SK-N-SH treated with all-trans-retinoic acid at 6 μM for 48 hours (cell line): ENCODE measurements around the gene MAB21L4.
"Not testable (repeated sequence)": the region's sequence is repeated elsewhere in the genome, so short reads cannot be mapped to it uniquely, and the experiment has no call there.

Experiments used
- ATAC-seq: fragments of 200-7000 bp; cut with Tn5 transposase; 3 replicates; pipeline ENCODE4 v1.9.1; 2020; ENCODE audit warnings: mild to moderate bottlenecking, moderate library complexity
- ARNTL ChIP-seq: fragments of 450-650 bp; formaldehyde crosslinking; IDR thresholded peaks from 2 replicates; pipeline ENCODE4 v1.5.0; 2020; ENCODE audit warnings: low read depth, mild to moderate bottlenecking, moderate library complexity, borderline replicate concordance
- BACH2 ChIP-seq: fragments of 250-450 bp; sonication (Bioruptor Pico); IDR thresholded peaks from 2 replicates; pipeline ENCODE4 v1.9.0; 2021; ENCODE audit warnings: mild to moderate bottlenecking, borderline replicate concordance
- CSDC2 ChIP-seq: fragments of 250-450 bp; sonication (Bioruptor Pico); IDR thresholded peaks from 2 replicates; pipeline ENCODE4 v1.5.0; 2020; ENCODE audit warnings: mild to moderate bottlenecking, moderate library complexity
- CSRNP3 ChIP-seq: fragments of 250-450 bp; sonication (Bioruptor Pico); IDR thresholded peaks from 2 replicates; pipeline ENCODE4 v1.5.1; 2021; ENCODE audit warnings: mild to moderate bottlenecking, moderate library complexity
- ESRRG ChIP-seq: fragments of 250-450 bp; sonication (Bioruptor Pico); IDR thresholded peaks from 2 replicates; pipeline ENCODE4 v1.6.1; 2021; ENCODE audit warnings: mild to moderate bottlenecking
- GLIS3 ChIP-seq: fragments of 250-450 bp; sonication (Bioruptor Pico); IDR thresholded peaks from 2 replicates; pipeline ENCODE4 v1.5.0; 2020; ENCODE audit warnings: mild to moderate bottlenecking, moderate library complexity
- ISL1 ChIP-seq: fragments of 250-450 bp; sonication (Bioruptor Pico); IDR thresholded peaks from 2 replicates; pipeline ENCODE4 v2.1.2; 2022; ENCODE audit warnings: mild to moderate bottlenecking, moderate library complexity
- OSR1 ChIP-seq: fragments of 250-450 bp; sonication (Bioruptor Pico); IDR thresholded peaks from 2 replicates; pipeline ENCODE4 v1.8.0; 2022; ENCODE audit warnings: moderate library complexity, mild to moderate bottlenecking, inconsistent platforms
- PPARA ChIP-seq: fragments of 250-450 bp; sonication (Bioruptor Pico); IDR thresholded peaks from 2 replicates; pipeline ENCODE4 v1.5.0; 2020; ENCODE audit warnings: mild to moderate bottlenecking, borderline replicate concordance
- RARB ChIP-seq: fragments of 250-450 bp; sonication (Bioruptor Pico); IDR thresholded peaks from 2 replicates; pipeline ENCODE4 v1.8.0; 2021; ENCODE audit warnings: mild to moderate bottlenecking, moderate library complexity
- TCF4 ChIP-seq: fragments of 250-450 bp; sonication (Bioruptor Pico); IDR thresholded peaks from 2 replicates; pipeline ENCODE4 v1.8.0; 2021; ENCODE audit warnings: mild to moderate bottlenecking, moderate library complexity, borderline replicate concordance
- TOX ChIP-seq: fragments of 250-450 bp; sonication (Bioruptor Pico); IDR thresholded peaks from 2 replicates; pipeline ENCODE4 v1.8.0; 2021; ENCODE audit warnings: mild to moderate bottlenecking, moderate library complexity, borderline replicate concordance
- ZC3H10 ChIP-seq: fragments of 250-450 bp; sonication (Bioruptor Pico); IDR thresholded peaks from 2 replicates; pipeline ENCODE4 v1.5.1; 2021; ENCODE audit warnings: mild to moderate bottlenecking, moderate library complexity
- ZFP3 ChIP-seq: fragments of 250-450 bp; sonication (Bioruptor Pico); IDR thresholded peaks from 2 replicates; pipeline ENCODE4 v1.5.0; 2020; ENCODE audit warnings: mild to moderate bottlenecking, moderate library complexity
- ZFP30 ChIP-seq: fragments of 450-650 bp; formaldehyde crosslinking; IDR thresholded peaks from 2 replicates; pipeline ENCODE4 v1.5.0; 2022; ENCODE audit warnings: mild to moderate bottlenecking, moderate library complexity
- ZNF565 ChIP-seq: fragments of 450-650 bp; formaldehyde crosslinking; conservative IDR thresholded peaks from 2 replicates; pipeline ENCODE4 v1.5.0; 2020; ENCODE audit warnings: low read depth, mild to moderate bottlenecking, moderate library complexity
- ZNF70 ChIP-seq: fragments of 450-650 bp; formaldehyde crosslinking; IDR thresholded peaks from 2 replicates; pipeline ENCODE4 v1.5.0; 2020; ENCODE audit warnings: mild to moderate bottlenecking, moderate library complexity
- ZNF8 ChIP-seq: fragments of 450-650 bp; formaldehyde crosslinking; IDR thresholded peaks from 2 replicates; pipeline ENCODE4 v1.5.0; 2020; ENCODE audit warnings: mild to moderate bottlenecking, moderate library complexity
- TF ChIP-seq, protein P1 (sequence below): fragments of 250-450 bp; sonication (Bioruptor Pico); IDR thresholded peaks from 2 replicates; pipeline ENCODE4 v1.8.0; 2021; ENCODE audit warnings: low read depth, mild to moderate bottlenecking, moderate library complexity, borderline replicate concordance
- TF ChIP-seq, protein P2 (sequence below): fragments of 250-450 bp; sonication (Bioruptor Pico); IDR thresholded peaks from 2 replicates; pipeline ENCODE4 v1.8.0; 2020; ENCODE audit warnings: mild to moderate bottlenecking, moderate library complexity, borderline replicate concordance
- TF ChIP-seq, protein P3 (sequence below): fragments of 250-450 bp; sonication (Bioruptor Pico); IDR thresholded peaks from 2 replicates; pipeline ENCODE4 v1.5.1; 2020; ENCODE audit warnings: low read depth, mild to moderate bottlenecking, moderate library complexity

The MAB21L4 gene

GRCh38 chr2:240846873-240847595 lies 48.9 kb downstream of the MAB21L4 start:
- no peak for ATAC-seq
- TF ChIP-seq ZNF70 (CRISPR knock-in tag) (no peak), OSR1 (CRISPR knock-in tag) (no peak), RARB (CRISPR knock-in tag) (no peak)
- TF ChIP-seq, protein P1, sequence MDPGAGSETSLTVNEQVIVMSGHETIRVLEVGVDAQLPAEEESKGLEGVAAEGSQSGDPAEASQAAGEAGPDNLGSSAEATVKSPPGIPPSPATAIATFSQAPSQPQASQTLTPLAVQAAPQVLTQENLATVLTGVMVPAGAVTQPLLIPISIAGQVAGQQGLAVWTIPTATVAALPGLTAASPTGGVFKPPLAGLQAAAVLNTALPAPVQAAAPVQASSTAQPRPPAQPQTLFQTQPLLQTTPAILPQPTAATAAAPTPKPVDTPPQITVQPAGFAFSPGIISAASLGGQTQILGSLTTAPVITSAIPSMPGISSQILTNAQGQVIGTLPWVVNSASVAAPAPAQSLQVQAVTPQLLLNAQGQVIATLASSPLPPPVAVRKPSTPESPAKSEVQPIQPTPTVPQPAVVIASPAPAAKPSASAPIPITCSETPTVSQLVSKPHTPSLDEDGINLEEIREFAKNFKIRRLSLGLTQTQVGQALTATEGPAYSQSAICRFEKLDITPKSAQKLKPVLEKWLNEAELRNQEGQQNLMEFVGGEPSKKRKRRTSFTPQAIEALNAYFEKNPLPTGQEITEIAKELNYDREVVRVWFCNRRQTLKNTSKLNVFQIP (CRISPR knock-in tag) = no peak
- TF ChIP-seq, all 23 proteins: peak for 0

GRCh38 chr2:240846309-240846708 lies 49.6 kb downstream of the MAB21L4 start:
- not testable (repeated sequence) for ATAC-seq

DNA sequence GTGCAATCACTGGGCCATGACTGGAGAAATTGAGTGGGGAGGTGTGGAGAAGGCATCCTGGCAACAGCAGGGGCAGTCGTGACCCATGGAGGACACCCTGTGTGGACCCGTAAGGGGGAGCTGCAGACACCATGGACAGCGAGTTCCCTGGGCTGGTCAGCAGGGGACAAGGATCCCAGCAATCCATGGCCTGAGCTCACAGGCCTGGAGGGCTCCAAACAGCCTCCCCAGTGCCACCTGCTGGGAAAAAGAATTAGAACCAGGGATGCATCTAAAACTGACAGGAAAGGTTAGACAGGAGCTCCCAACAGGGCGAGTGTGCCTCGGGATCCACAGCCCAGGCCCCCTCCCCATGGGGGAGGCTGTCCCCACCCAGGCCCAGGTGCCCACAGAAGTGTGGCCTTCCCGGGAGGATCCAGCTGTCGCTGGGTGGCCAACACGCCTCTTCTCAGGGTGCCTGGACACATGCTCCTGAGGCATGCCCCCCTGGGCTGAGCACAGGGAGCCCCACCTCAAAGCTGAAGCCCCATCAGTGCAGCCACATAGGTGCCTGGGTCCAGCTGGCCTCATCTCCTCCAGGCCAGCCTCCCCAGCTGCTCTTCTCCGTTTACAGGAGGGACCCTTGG lies 55.4 kb downstream of the MAB21L4 start:
- TF ChIP-seq TOX = no peak
- TF ChIP-seq, protein P2, sequence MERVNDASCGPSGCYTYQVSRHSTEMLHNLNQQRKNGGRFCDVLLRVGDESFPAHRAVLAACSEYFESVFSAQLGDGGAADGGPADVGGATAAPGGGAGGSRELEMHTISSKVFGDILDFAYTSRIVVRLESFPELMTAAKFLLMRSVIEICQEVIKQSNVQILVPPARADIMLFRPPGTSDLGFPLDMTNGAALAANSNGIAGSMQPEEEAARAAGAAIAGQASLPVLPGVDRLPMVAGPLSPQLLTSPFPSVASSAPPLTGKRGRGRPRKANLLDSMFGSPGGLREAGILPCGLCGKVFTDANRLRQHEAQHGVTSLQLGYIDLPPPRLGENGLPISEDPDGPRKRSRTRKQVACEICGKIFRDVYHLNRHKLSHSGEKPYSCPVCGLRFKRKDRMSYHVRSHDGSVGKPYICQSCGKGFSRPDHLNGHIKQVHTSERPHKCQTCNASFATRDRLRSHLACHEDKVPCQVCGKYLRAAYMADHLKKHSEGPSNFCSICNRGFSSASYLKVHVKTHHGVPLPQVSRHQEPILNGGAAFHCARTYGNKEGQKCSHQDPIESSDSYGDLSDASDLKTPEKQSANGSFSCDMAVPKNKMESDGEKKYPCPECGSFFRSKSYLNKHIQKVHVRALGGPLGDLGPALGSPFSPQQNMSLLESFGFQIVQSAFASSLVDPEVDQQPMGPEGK (CRISPR knock-in tag) = no peak
- no peak for TF ChIP-seq ZNF8 (CRISPR knock-in tag)
- no peak for TF ChIP-seq BACH2 (CRISPR knock-in tag)
- TF ChIP-seq ZFP3 (CRISPR knock-in tag) = no peak
- peak; percentile 96 for ATAC-seq

DNA sequence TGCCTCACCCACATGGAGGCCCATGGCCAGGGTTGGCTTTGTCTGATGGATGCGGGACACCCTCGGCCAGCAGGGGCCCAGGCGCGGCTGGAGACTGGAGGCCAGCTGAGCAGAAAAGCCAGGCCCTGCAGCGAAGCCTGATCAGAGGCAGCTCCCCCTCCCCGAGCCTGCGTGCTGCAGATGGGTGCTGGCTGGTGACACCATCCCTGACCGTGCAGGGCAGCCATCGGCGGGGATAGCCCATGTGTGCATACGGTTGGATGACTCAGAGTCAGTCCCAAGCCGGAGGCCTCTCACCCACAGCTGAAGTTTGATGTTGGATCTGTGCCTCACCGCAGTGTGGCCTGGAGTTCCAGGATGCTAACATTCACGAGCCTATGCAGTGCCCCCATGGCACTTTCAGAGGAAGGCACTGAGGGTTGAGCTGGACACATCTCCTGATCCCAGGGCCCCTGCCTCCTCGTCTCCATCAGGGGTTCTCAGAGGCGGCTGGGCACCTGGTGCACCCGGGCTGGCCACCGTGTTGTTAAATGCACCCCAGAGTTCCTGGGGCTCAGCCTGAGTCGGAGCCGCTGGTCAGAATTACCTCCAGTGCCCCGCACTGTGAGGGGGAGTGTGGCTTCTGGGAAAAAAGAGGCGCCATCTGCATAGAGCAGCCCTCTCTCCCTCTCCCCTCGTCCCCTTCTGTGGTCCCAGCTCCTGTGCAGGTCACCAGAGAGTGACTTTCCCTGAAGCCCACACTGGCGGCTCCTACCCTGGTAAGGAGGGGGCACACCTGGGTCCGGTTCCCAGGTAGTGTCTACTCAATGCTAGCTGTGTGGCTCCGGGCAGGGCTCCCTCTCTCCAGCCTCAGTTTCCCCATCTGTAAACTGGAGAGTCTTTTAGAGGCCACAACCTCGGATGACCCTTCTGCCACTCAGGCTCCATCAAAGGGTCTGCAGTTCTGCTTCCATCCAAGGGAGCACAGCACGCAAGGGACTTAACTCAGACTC lies 56.5 kb downstream of the MAB21L4 start:
- TF ChIP-seq ZC3H10 (CRISPR knock-in tag) (no peak), ZNF565 (no peak), ZFP30 (CRISPR knock-in tag) (no peak), RARB (CRISPR knock-in tag) (no peak), OSR1 (CRISPR knock-in tag) (no peak), ZFP3 (CRISPR knock-in tag) (no peak), PPARA (CRISPR knock-in tag) (no peak), ESRRG (CRISPR knock-in tag) (no peak), GLIS3 (CRISPR knock-in tag) (no peak), ISL1 (CRISPR knock-in tag) (no peak), ZNF8 (CRISPR knock-in tag) (no peak), ZNF70 (CRISPR knock-in tag) (no peak), CSDC2 (CRISPR knock-in tag) (no peak), BACH2 (CRISPR knock-in tag) (no peak), TCF4 (CRISPR knock-in tag) (no peak), CSRNP3 (CRISPR knock-in tag) (no peak), ARNTL (CRISPR knock-in tag) (no peak)
- TF ChIP-seq, protein P2 (CRISPR knock-in tag) = no peak
- TF ChIP-seq, protein P3, sequence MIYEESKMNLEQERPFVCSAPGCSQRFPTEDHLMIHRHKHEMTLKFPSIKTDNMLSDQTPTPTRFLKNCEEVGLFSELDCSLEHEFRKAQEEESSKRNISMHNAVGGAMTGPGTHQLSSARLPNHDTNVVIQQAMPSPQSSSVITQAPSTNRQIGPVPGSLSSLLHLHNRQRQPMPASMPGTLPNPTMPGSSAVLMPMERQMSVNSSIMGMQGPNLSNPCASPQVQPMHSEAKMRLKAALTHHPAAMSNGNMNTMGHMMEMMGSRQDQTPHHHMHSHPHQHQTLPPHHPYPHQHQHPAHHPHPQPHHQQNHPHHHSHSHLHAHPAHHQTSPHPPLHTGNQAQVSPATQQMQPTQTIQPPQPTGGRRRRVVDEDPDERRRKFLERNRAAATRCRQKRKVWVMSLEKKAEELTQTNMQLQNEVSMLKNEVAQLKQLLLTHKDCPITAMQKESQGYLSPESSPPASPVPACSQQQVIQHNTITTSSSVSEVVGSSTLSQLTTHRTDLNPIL (CRISPR knock-in tag) = no peak
- no peak for ATAC-seq
